GM21786 (cell line): ENCODE results near the gene RASL12.

Experiments used
- ATAC-seq: cut with Tn5 transposase; IDR thresholded peaks from one replicate; pipeline ENCODE4 v1.9.1; 2021; ENCODE audit not compliant: unreplicated experiment

The RASL12 gene

GRCh38 chr15:65092911-65093792, 25.4 kb upstream of the RASL12 start:
- no peak for ATAC-seq

GRCh38 chr15:65091946-65092770, 24.4 kb upstream of the RASL12 start:
- no peak for ATAC-seq

DNA sequence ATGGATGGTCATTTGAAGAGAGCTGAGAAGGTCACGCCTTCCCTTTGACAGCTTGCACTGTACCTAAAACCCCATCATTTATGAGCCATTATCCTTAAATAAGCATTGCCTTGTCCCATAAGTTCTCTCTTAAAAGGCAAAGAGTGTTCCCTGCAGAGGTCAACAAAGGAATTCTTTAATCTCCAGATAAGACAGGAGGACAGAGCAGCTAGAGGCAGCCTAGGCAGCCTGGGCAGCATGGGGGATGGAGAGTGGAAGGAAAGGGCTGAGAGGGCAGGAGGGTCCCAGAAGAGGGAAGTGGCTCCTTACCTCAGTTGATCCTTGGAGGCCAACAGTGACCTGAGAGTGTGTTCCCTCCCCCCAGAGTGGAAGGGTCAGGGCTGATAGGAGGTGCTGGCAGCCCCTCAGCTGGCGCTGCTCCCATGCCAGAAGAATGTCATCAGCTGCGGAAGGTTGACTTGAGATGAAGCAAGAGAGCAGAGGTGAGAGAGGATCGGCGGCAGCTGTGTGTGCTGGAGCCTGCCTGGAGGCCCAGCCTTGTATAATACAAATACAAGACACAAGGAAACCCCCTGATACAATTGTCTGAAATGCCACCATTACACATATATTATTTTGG, 21.5 kb upstream of the RASL12 start:
- no peak for ATAC-seq

DNA sequence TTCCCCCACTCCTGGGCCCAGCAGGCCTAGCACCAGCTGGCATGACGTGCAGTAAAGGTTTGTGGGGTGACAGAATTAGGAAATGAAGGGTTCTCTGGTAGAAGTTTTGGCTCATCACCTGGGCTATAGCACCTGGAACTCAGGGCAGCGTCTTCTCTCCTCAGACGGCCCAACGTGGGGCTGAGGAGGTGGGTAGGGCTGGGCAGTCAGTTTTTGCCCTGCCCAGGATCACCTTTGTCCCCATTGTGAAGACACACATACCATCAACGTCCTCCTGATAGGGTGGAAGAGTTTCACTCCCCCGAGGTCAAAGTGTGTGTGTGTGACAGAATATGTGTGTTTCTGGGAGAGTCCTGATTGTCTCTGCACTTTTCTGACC, 20.8 kb upstream of the RASL12 start:
- no peak for ATAC-seq

- no peak for ATAC-seq
Measured at GRCh38 chr15:65087873-65088642, 20.3 kb upstream of the RASL12 start.

- ATAC-seq = no peak
Measured at GRCh38 chr15:65087411-65087810, 19.6 kb upstream of the RASL12 start.

DNA sequence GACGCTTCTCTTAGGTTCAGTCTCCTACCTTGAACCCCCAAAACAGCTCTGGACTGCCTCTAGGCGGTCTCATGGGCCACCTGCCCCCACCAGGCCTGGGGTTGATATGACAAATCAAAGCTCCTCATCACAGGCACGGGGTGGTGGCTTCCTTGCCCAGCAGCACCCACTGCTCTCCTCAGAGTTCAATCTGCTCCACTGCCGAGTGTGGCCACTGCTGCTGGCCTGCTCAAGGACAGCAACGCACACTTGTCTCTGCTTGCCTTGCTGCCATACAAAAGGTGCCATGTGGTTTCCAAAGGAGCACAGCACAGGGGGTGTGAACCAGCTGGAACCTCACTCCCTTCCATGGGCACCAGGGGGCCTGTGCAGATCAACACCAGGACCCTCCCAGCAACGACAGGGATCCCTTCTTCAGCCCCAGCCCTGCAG, 18.9 kb upstream of the RASL12 start:
- ATAC-seq = no peak

- no peak for ATAC-seq
Measured at GRCh38 chr15:65085990-65086679, 18.3 kb upstream of the RASL12 start.

- ATAC-seq = no peak
Measured at GRCh38 chr15:65085207-65085753, 17.5 kb upstream of the RASL12 start.

DNA sequence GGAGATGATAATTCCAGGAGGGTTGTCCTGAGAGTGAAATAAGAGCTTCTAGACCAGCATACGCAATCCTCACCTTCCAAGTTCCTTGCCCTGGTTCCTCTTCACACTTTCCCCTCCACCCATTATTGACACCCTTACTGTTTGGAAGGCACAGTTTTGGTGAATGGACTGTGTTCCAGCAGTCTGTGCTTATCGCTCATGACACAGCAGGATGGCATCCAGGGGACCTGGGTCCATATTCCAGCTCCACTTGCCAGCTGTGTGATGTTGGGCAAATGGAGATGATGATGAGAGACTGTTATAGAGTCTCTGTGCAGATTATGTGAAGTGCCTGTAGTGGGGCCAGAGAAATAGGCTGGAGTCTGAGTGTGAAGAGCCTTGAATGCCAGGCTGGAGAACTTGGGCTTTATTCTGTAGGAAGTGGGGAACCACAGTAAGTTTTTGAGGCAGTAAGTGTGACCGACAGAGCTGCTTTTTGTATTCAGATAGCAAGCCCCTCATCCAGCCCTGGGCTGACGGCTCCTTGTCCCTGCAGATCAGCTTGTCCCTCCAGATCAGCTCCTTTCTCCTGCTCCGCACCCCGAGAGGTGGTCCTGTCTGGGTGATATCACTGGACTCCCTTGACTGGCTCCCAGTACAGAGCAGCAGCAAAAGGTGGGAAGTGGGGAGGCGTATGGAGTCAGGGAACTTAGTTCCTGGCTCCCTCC, 16.9 kb upstream of the RASL12 start:
- no peak for ATAC-seq

DNA sequence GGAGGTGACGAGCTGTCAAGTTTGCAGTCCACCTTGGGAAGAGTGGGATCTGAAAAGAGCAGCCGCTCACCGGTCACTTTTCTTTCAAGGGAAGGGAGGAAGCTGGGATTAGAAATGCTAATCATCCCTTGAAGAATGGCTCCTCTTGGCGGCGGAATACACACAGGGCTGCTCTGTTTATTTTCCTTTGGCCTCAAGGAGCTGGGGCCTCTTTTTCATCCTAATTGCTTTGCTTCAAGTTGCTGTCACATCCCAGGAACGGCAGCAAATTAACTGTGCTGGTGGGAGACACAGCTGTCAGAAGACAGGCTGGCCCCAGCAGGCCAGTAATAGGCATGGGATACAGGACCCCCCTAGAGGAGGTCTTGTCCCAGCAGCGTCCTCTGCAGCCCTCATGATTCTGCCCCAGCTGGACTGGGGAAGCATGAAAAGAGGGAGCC, 15.5 kb upstream of the RASL12 start:
- no peak for ATAC-seq

GRCh38 chr15:65082303-65082953, 14.6 kb upstream of the RASL12 start:
- no peak for ATAC-seq

GRCh38 chr15:65081758-65082157, 14.0 kb upstream of the RASL12 start:
- no peak for ATAC-seq

- ATAC-seq = no peak
Measured at GRCh38 chr15:65081270-65081669, 13.5 kb upstream of the RASL12 start.

- ATAC-seq = no peak
Measured at GRCh38 chr15:65079580-65079979, 11.8 kb upstream of the RASL12 start.

DNA sequence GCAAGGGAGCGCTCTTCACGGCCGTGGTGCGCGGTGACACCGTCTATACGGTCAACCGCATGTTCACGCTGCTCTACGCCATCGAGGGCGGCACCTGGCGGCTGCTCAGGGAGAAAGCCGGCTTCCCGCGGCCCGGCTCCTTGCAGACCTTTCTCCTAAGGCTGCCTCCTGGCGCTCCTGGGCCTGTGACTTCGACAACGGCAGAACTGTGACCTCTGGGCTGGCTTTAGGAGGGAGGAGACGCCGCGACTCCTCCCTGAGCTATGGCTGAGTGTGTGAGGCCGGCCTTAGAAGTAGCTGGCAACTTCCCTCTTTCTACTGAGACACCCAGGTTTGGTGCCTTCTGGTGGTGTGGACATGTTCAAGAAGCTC, 10.2 kb upstream of the RASL12 start:
- ATAC-seq = no peak

- no peak for ATAC-seq
Measured at GRCh38 chr15:65077291-65077980, 9.6 kb upstream of the RASL12 start.
